ENCODE results near the gene MYO16. TPM values are rescaled to one million over a fixed set of nuclear protein-coding genes. Genes with fewer than 3 reads are reported as not detected.

The MYO16 gene
- total and polyA plus RNA-seq, 2 donors (not counting 1 experiment from before 2014, with no cell fraction given) = under 0.01 to 0.01 TPM

DNA sequence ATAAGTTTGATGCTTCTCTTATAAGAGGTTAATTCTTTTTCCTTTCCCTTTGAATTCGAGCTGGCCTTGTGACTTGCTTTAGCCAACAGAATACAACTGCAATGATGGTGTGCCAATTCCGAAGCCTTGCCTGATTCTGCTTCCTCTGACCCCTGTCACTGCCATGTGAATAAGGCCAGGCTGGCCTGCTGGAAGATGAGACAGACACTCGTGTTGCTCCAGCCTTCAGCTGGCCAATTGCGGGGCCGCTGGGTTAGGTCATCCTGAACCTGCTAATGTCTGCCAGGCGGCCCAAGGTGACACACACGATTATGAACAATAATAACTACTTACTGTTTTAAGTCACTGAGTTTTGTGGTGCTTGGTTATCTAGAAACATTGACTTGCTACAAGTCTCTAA is 352.0 kb downstream of the MYO16 start:
- H3K4me1 ChIP-seq (ENCODE audit: control insufficient read depth, extremely low read depth, insufficient read depth, low read length) = no peaks in the 10 kb centered on the region
- H3K27me3 ChIP-seq (ENCODE audit: control insufficient read depth, insufficient read depth, low read length) = no peaks in the 10 kb centered on the region
- H3K27ac ChIP-seq (ENCODE audit: insufficient read depth, low read length) = no peak overlapping the region
- H3K79me2 ChIP-seq (ENCODE audit: control insufficient read depth, insufficient read depth, low read length) = no peaks in the 10 kb centered on the region
- TF ChIP-seq, protein P1, sequence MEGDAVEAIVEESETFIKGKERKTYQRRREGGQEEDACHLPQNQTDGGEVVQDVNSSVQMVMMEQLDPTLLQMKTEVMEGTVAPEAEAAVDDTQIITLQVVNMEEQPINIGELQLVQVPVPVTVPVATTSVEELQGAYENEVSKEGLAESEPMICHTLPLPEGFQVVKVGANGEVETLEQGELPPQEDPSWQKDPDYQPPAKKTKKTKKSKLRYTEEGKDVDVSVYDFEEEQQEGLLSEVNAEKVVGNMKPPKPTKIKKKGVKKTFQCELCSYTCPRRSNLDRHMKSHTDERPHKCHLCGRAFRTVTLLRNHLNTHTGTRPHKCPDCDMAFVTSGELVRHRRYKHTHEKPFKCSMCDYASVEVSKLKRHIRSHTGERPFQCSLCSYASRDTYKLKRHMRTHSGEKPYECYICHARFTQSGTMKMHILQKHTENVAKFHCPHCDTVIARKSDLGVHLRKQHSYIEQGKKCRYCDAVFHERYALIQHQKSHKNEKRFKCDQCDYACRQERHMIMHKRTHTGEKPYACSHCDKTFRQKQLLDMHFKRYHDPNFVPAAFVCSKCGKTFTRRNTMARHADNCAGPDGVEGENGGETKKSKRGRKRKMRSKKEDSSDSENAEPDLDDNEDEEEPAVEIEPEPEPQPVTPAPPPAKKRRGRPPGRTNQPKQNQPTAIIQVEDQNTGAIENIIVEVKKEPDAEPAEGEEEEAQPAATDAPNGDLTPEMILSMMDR (conservative IDR thresholded peaks at IDR 0.05 in 1 of 2, IDR thresholded peaks at IDR 0.05 in 1 of 2; ENCODE audit: low read depth in 1 of 2, low read length in 2 of 2) = no peak
- TF ChIP-seq EZH2 (IDR thresholded peaks at IDR 0.05; ENCODE audit: low read length, missing control alignments) = no peak
- no peak overlapping the region for H3K4me2 ChIP-seq (ENCODE audit: extremely low read depth, insufficient read depth, low read length)
- H4K20me1 ChIP-seq (ENCODE audit: control insufficient read depth, extremely low read depth, insufficient read depth, low read length) = no peaks in the 10 kb centered on the region
- H3K4me3 ChIP-seq (replicated peaks in 1 of 4; ENCODE audit: control extremely low read depth in 1 of 4, insufficient read depth in 1 of 4, low read depth in 3 of 4, low read length in 4 of 4) = no peak overlapping the region
- no peaks in the 10 kb centered on the region for H3K9me3 ChIP-seq (ENCODE audit: control insufficient read depth, insufficient read depth, low read depth, low read length)
- no peak for DNase-seq (ENCODE audit: low read depth in 2 of 2)
- no peak overlapping the region for H3K9ac ChIP-seq (ENCODE audit: insufficient read depth, low read length)
- H2AFZ ChIP-seq (ENCODE audit: low read length) = no peak overlapping the region
- no peaks in the 10 kb centered on the region for H3K36me3 ChIP-seq (ENCODE audit: control insufficient read depth, insufficient read depth, low read length)

DNA sequence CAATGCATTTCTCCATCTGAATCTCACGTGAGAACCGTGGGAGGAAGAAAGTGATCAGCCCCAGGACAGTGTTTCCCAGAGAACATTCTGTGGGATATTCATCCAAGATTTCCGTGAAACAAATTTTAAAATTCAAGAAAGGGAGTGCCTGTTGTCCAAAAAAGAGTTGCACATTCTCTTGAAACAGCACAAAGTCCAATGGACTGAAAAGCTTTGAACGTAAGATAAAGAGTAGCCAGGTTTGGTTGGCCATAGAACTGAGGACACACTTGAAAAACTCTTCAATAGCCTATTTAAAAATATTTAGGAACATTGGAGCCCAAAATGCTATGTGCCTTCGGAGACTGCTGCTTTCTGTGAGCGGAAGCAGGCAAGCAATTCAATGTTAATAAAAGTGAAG is 353.9 kb downstream of the MYO16 start:
- no peak for DNase-seq (ENCODE audit: low read depth in 2 of 2)
- H3K9ac ChIP-seq (ENCODE audit: insufficient read depth, low read length) = no peak overlapping the region
- TF ChIP-seq, protein P1 (conservative IDR thresholded peaks at IDR 0.05 in 1 of 2, IDR thresholded peaks at IDR 0.05 in 1 of 2; ENCODE audit: low read depth in 1 of 2, low read length in 2 of 2) = no peak
- TF ChIP-seq EZH2 (IDR thresholded peaks at IDR 0.05; ENCODE audit: low read length, missing control alignments) = no peak
- no peak overlapping the region for H3K4me3 ChIP-seq (replicated peaks in 1 of 4; ENCODE audit: control extremely low read depth in 1 of 4, insufficient read depth in 1 of 4, low read depth in 3 of 4, low read length in 4 of 4)
- H3K27me3 ChIP-seq (ENCODE audit: control insufficient read depth, insufficient read depth, low read length) = no peaks in the 10 kb centered on the region
- no peaks in the 10 kb centered on the region for H3K36me3 ChIP-seq (ENCODE audit: control insufficient read depth, insufficient read depth, low read length)
- H3K4me1 ChIP-seq (ENCODE audit: control insufficient read depth, extremely low read depth, insufficient read depth, low read length) = no peaks in the 10 kb centered on the region
- H3K79me2 ChIP-seq (ENCODE audit: control insufficient read depth, insufficient read depth, low read length) = no peaks in the 10 kb centered on the region
- no peak overlapping the region for H2AFZ ChIP-seq (ENCODE audit: low read length)
- no peaks in the 10 kb centered on the region for H3K9me3 ChIP-seq (ENCODE audit: control insufficient read depth, insufficient read depth, low read depth, low read length)
- no peak overlapping the region for H3K27ac ChIP-seq (ENCODE audit: insufficient read depth, low read length)
- no peaks in the 10 kb centered on the region for H4K20me1 ChIP-seq (ENCODE audit: control insufficient read depth, extremely low read depth, insufficient read depth, low read length)
- no peak overlapping the region for H3K4me2 ChIP-seq (ENCODE audit: extremely low read depth, insufficient read depth, low read length)

DNA sequence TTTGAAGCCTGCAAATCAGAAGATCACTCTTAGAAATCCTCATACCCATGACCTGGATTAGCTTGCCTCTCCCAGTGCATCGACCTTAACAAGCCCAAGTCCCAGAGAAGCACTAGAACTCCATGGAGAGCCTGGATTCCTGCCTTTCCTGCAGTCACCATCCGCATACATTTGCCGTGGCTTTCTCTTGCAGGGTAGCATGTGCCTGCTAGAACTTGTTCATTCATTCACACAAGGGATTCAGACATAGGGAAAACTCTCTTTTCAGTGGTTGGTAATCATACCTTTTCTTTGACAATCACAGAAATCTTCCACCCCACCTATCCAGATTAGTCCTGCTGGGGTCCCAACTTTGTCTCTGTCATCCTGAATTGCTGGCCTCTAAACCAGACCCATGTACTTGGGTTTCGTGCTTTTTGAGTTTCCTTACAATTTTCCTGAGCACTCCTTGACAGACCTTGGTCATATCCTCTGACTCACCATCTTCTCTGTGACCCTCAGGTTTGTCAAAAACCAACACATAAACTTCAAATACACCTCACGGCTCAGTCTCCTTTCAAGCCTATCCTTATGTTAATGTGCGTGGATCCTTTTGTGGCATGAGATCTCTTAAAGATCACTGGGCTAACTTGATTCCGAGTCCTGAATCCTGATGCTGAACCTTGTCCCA is 355.0 kb downstream of the MYO16 start:
- no peaks in the 10 kb centered on the region for H3K4me1 ChIP-seq (ENCODE audit: control insufficient read depth, extremely low read depth, insufficient read depth, low read length)
- no peak for DNase-seq (ENCODE audit: low read depth in 2 of 2)
- H3K27ac ChIP-seq (ENCODE audit: insufficient read depth, low read length) = no peak overlapping the region
- no peak overlapping the region for H3K4me3 ChIP-seq (replicated peaks in 1 of 4; ENCODE audit: control extremely low read depth in 1 of 4, insufficient read depth in 1 of 4, low read depth in 3 of 4, low read length in 4 of 4)
- no peak overlapping the region for H3K4me2 ChIP-seq (ENCODE audit: extremely low read depth, insufficient read depth, low read length)
- H3K27me3 ChIP-seq (ENCODE audit: control insufficient read depth, insufficient read depth, low read length) = no peaks in the 10 kb centered on the region
- H3K79me2 ChIP-seq (ENCODE audit: control insufficient read depth, insufficient read depth, low read length) = no peaks in the 10 kb centered on the region
- no peak overlapping the region for H3K9ac ChIP-seq (ENCODE audit: insufficient read depth, low read length)
- no peaks in the 10 kb centered on the region for H3K9me3 ChIP-seq (ENCODE audit: control insufficient read depth, insufficient read depth, low read depth, low read length)
- no peak overlapping the region for H2AFZ ChIP-seq (ENCODE audit: low read length)
- H3K36me3 ChIP-seq (ENCODE audit: control insufficient read depth, insufficient read depth, low read length) = no peaks in the 10 kb centered on the region
- H4K20me1 ChIP-seq (ENCODE audit: control insufficient read depth, extremely low read depth, insufficient read depth, low read length) = no peaks in the 10 kb centered on the region
- TF ChIP-seq, protein P1 (conservative IDR thresholded peaks at IDR 0.05 in 1 of 2, IDR thresholded peaks at IDR 0.05 in 1 of 2; ENCODE audit: low read depth in 1 of 2, low read length in 2 of 2) = no peak
- TF ChIP-seq EZH2 (IDR thresholded peaks at IDR 0.05; ENCODE audit: low read length, missing control alignments) = no peak
